HepG2 (cell line): ENCODE results near the gene PXYLP1. TPM values are rescaled to one million over a fixed set of nuclear protein-coding genes. Genes with fewer than 3 reads are reported as not detected.

Experiments
- BCL3 ChIP-seq: sonication (generic); formaldehyde crosslinking; IDR thresholded peaks from 2 replicates; pipeline ENCODE4 v1.5.1; 2020; ENCODE audit warnings: mild to moderate bottlenecking, missing genetic modification reagents, moderate library complexity
- FUBP1 ChIP-seq: sonication (generic); formaldehyde crosslinking; IDR thresholded peaks from 2 replicates; pipeline ENCODE4 v1.5.1; 2020; ENCODE audit warnings: missing genetic modification reagents, mild to moderate bottlenecking, borderline replicate concordance
- SKI ChIP-seq: fragments of 450-650 bp; IDR thresholded peaks from one replicate; pipeline ENCODE4 v1.6.1; 2018; ENCODE audit warnings: mild to moderate bottlenecking; ENCODE audit not compliant: partially characterized antibody
- SOX5 ChIP-seq: IDR thresholded peaks from 2 replicates; pipeline ENCODE4 v1.6.1; 2016; ENCODE audit warnings: borderline replicate concordance
- SOX6 ChIP-seq, 2 experiments: fragments of 450-650 bp in 1 of 2; sonication (generic) in 1 of 2; formaldehyde crosslinking in 1 of 2; IDR thresholded peaks; 2 replicates each; pipeline versions ENCODE4 v1.4.0 to v1.6.1; 2017 to 2020; ENCODE audit warnings: antibody characterized with exemption in 1 of 2, mild to moderate bottlenecking in 1 of 2, missing genetic modification reagents in 1 of 2
- TFAP4 ChIP-seq: sonication (generic); IDR thresholded peaks from 2 replicates; pipeline ENCODE4 v1.6.1; 2016; ENCODE audit warnings: low read depth, borderline replicate concordance
- TFDP2 ChIP-seq: sonication (generic); formaldehyde crosslinking; IDR thresholded peaks from 2 replicates; pipeline ENCODE4 v1.4.0; 2020; ENCODE audit warnings: missing genetic modification reagents
- ZFP36 ChIP-seq: fragments of 150-350 bp; IDR thresholded peaks from 2 replicates; pipeline ENCODE4 v1.6.1; 2018; ENCODE audit warnings: borderline replicate concordance, low read length, low read depth; ENCODE audit not compliant: partially characterized antibody
- polyA plus RNA-seq, 8 experiments: library from polyadenylated mRNA; depleted of rRNA in 3 of 8; stranded (reverse) in 7 of 8; unstranded in 1 of 8; fragments of >200 nt; fragmentation: Illumina TruSeq in 4 of 8; extraction: Trizol in 4 of 8; gene quantifications; 2 replicates each; pipeline versions ENCODE4 v1.2.1 to v1.2.3, GENCODE V29; 2011 to 2016; ENCODE audit warnings: low read depth in 4 of 8, missing spikeins in 1 of 8, mixed read lengths in 1 of 8; ENCODE audit not compliant: insufficient read depth in 1 of 8
- total RNA-seq, 5 experiments: library from RNA; depleted of rRNA; stranded (reverse); fragments of >200 nt; fragmentation: Illumina TruSeq; extraction: Trizol; gene quantifications; 2 replicates each; pipeline ENCODE4 v1.2.3, GENCODE V29; 2016; ENCODE audit warnings: low read depth in 1 of 5

PXYLP1 gene
- total and polyA plus RNA-seq, 2 of the 13 experiments (the other 11 are each of a cell fraction or from before 2014, with no cell fraction given): 4.9 to 8.1 TPM

GRCh38 chr3:141262308-141262705, 30.7 kb downstream of the PXYLP1 start (continued):
- TF ChIP-seq SKI: no peak
- TF ChIP-seq ZFP36: no peak
- no peak for TF ChIP-seq TFAP4
- TF ChIP-seq FUBP1: no peak
- TF ChIP-seq BCL3 (CRISPR knock-in tag): no peak
- TF ChIP-seq TFDP2: no peak
- TF ChIP-seq SOX6 (IDR thresholded peaks at IDR 0.05): no peak
- no peak for TF ChIP-seq SOX6 (CRISPR knock-in tag; IDR thresholded peaks at IDR 0.05)
- no peak for TF ChIP-seq SOX5
